Ureter (tissue), 1 donor: ENCODE data around the gene TRAK1. TPM values are rescaled to one million over a fixed set of nuclear protein-coding genes. Genes with fewer than 3 reads are reported as not detected.
A peak's percentile ranks its signal among the peaks of the same experiment; 100 is the strongest.

Source experiments
- DNase-seq: peaks from one replicate; pipeline ENCODE4 v3.0.0-alpha.2; 2020; ENCODE audit warnings: low spot score
- total RNA-seq: library from RNA; stranded (reverse); gene quantifications from one replicate; pipeline ENCODE4 v1.2.4, GENCODE V29; 2023
- donor health status: DM: yes; HTN: yes; CAD: no.

Gene TRAK1
- total RNA-seq, 1 donor from 2014 or later: 142 TPM

- no peak for DNase-seq
Measured at GRCh38 chr3:42157540-42158538, 66.7 kb downstream of the TRAK1 start.

- no peak for DNase-seq
Measured at GRCh38 chr3:42159147-42159546, 68.0 kb downstream of the TRAK1 start.

GRCh38 chr3:42159706-42160472, 68.7 kb downstream of the TRAK1 start:
- DNase-seq: peak; percentile 86

- DNase-seq: no peak
Measured at GRCh38 chr3:42161050-42161935, 70.1 kb downstream of the TRAK1 start.

- no peak for DNase-seq
Measured at GRCh38 chr3:42162462-42162861, 71.3 kb downstream of the TRAK1 start.

- DNase-seq: no peak
Measured at GRCh38 chr3:42163622-42164244, 72.6 kb downstream of the TRAK1 start.

GRCh38 chr3:42164656-42165055, 73.5 kb downstream of the TRAK1 start:
- DNase-seq: no peak

GRCh38 chr3:42165211-42165610, 74.1 kb downstream of the TRAK1 start:
- DNase-seq: no peak

- DNase-seq: no peak
Measured at GRCh38 chr3:42166214-42166613, 75.1 kb downstream of the TRAK1 start.

- no peak for DNase-seq
Measured at GRCh38 chr3:42166662-42167300, 75.6 kb downstream of the TRAK1 start.

- DNase-seq: no peak
Measured at GRCh38 chr3:42169579-42170120, 78.5 kb downstream of the TRAK1 start.

- no peak for DNase-seq
Measured at GRCh38 chr3:42172047-42172654, 81.0 kb downstream of the TRAK1 start.

GRCh38 chr3:42173307-42173706, 82.2 kb downstream of the TRAK1 start:
- no peak for DNase-seq

- no peak for DNase-seq
Measured at GRCh38 chr3:42174679-42175385, 83.7 kb downstream of the TRAK1 start.

- DNase-seq: no peak
Measured at GRCh38 chr3:42175386-42176240, 84.5 kb downstream of the TRAK1 start.

- DNase-seq: no peak
Measured at GRCh38 chr3:42176242-42177034, 85.3 kb downstream of the TRAK1 start.

- no peak for DNase-seq
Measured at GRCh38 chr3:42177068-42177800, 86.1 kb downstream of the TRAK1 start.
